ENCODE measurements around the gene NAPSA.

The NAPSA gene

DNA sequence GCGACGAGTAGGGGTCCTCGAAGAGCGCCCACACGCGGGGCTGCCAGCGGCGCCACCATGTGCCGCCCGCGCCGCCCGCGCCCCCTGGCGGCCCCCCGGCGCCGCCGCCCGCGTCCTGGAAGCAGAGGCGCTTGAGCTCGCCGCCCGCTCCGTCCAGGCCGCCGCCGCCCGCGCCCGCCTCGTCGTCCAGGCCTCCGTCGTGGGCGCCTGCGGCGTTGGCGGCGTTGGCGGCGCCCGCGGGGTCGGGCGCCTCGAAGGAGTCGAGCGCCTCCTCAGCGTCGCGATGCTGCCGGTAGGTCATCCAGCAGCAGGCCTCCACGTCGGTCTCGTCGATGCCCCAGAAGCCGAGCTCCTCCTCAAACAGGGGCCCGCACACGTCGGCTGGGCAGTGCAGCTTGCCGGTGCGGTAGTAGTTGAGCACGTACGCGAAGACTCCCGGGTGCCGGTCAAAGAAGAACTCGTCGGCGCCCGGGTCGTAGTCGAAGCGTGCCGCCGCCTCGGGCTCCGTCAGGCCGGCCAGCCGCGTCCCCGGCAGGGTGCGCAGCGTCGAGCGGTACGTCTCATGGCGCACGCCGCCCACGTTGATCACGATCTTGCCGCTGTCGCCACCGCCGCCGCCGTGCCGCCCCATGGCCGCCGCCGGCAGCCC, 37.1 kb downstream of the NAPSA start:
- TF ChIP-seq, protein P1, sequence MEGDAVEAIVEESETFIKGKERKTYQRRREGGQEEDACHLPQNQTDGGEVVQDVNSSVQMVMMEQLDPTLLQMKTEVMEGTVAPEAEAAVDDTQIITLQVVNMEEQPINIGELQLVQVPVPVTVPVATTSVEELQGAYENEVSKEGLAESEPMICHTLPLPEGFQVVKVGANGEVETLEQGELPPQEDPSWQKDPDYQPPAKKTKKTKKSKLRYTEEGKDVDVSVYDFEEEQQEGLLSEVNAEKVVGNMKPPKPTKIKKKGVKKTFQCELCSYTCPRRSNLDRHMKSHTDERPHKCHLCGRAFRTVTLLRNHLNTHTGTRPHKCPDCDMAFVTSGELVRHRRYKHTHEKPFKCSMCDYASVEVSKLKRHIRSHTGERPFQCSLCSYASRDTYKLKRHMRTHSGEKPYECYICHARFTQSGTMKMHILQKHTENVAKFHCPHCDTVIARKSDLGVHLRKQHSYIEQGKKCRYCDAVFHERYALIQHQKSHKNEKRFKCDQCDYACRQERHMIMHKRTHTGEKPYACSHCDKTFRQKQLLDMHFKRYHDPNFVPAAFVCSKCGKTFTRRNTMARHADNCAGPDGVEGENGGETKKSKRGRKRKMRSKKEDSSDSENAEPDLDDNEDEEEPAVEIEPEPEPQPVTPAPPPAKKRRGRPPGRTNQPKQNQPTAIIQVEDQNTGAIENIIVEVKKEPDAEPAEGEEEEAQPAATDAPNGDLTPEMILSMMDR (IDR thresholded peaks at IDR 0.05; ENCODE audit: control insufficient read depth, extremely low read depth, insufficient read depth), result peak; percentile 34
- no peak for DNase-seq (ENCODE audit: low read depth)
- H3K4me3 ChIP-seq (ENCODE audit: low read depth, low read length), result peak overlapping the region; percentile 49

DNA sequence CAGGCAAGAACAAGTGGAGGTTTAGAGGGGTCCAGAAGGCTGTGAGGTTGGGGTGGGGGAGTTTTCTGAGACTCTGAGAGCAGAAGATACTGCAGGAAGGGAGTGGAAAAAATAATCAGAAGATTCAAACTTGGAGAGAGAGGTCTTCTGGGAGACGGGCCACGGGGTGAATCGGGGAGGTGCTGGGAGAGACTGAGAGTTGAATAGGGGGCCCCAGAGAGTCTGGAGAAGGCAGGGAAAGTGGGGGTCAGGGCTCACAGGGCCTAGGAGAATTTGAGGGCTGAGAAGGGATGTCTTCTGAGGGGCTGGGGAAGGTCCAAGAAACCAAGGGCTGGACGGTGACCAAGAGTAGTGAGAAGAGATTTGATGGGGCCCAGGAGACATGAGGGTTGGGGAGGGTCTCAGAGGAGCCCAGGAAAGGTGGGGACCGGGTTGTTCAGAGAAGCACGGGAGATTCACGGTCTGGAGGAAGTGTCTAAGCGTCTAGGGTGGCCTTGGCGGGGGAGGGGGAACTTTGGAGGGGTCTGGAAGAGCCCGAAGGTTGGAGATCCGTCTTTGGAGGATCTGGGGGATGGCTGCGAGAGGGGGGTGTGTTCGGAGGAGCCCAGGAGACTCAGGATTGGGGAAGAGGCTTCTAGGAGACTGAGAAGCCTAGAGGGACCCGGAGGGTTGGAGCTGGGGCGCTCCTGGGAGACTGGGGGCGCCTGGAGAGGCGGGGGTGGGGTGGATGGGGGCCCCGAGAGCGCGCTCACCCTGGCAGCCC, 37.8 kb downstream of the NAPSA start:
- TF ChIP-seq, protein P1 (IDR thresholded peaks at IDR 0.05; ENCODE audit: control insufficient read depth, extremely low read depth, insufficient read depth), result no peak
- no peak for DNase-seq (ENCODE audit: low read depth)
- H3K4me3 ChIP-seq (ENCODE audit: low read depth, low read length), result no peak overlapping the region

DNA sequence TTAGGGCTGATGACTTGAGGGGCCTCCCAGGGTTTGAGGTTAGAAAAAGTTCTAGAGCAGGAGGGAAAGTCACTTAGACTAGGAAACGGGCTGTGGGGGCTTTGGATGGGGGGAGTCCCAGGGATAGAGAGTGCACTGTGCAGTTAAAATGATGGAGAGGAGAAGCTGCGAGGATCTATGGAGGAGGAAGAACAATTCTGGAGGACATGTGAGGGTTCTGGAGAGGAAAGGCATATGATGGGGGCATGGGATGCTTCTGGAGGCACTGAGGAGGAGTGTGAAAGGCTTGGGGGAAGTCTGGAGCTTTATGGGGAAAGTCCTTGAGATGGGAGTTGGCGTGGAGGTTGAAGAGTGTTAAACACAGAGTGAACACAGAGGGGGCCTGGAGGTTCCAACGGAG, 38.4 kb downstream of the NAPSA start:
- no peak for DNase-seq (ENCODE audit: low read depth)
- no peak overlapping the region for H3K4me3 ChIP-seq (ENCODE audit: low read depth, low read length)
- TF ChIP-seq, protein P1 (IDR thresholded peaks at IDR 0.05; ENCODE audit: control insufficient read depth, extremely low read depth, insufficient read depth), result no peak

DNA sequence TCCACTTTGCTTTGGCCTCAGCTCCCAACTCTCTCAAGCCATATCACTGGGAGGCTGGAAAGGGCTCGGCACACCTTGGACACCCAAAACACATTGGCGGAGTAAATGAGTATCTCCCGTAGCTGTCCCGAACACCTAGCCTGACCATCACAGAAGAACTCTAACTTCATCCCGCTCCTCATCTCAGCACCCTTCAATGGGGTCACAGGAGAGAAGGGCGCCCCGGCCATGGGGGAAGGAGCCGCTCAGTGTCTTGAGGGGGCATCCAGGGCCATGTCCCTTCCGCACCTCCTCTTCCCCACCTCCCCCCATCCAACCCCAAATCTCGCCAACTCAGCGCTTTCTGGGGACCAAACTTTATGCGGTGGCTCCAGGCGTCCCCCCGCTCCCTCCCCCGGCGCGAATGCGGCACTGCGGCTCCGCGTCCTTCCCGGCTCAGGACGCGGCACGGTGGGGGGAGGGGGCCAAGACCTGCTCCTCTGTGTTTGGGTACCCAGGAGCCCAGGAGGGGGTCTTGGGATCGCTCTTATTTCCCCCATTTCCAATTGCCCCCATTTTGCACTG, 39.3 kb downstream of the NAPSA start:
- H3K4me3 ChIP-seq (ENCODE audit: low read depth, low read length), result no peak overlapping the region; the same call in 1 of the 2 replicates
- TF ChIP-seq, protein P1 (IDR thresholded peaks at IDR 0.05; ENCODE audit: control insufficient read depth, extremely low read depth, insufficient read depth), result no peak
- no peak for DNase-seq (ENCODE audit: low read depth)

DNA sequence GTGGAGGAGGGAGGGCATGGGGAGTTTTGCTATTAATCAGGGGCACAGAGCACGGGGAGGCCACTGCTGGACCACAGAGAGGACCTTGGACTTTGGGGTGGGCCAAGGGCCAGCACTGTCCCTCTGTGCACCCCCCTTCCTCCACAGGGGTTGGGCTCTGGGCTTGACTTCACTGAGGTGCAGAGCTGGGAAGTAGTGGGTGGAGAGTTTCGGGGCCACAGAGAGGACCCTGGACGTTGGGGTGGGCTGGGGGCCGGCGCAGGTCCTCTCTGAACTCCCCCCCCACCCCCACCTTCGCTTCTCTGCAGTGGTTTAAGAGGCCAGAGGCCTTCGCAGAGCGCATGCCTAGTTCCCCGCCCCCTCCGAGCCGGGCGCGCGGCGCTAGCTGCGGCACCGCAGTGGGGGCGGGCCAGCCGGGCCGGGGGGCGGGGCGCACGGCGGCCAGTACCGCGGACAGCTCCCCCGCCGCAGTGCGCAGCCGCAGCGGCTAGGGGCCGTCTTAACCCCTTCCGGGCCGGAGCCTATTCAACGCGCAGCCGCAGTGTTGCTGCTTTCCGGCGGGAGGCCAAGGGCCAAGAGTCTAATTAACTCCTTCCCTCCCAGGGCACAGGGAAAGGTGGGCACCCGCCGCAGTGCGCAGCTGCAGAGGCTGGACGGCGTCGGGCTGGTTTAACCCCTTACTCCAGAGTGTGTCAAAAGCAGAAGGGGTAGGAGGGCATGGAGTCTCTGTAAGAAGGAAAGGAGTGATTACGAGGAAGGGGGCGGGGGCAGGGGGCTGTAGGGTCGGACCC, 39.9 kb downstream of the NAPSA start:
- TF ChIP-seq, protein P1 (IDR thresholded peaks at IDR 0.05; ENCODE audit: control insufficient read depth, extremely low read depth, insufficient read depth), result no peak
- DNase-seq (ENCODE audit: low read depth), result no peak

DNA sequence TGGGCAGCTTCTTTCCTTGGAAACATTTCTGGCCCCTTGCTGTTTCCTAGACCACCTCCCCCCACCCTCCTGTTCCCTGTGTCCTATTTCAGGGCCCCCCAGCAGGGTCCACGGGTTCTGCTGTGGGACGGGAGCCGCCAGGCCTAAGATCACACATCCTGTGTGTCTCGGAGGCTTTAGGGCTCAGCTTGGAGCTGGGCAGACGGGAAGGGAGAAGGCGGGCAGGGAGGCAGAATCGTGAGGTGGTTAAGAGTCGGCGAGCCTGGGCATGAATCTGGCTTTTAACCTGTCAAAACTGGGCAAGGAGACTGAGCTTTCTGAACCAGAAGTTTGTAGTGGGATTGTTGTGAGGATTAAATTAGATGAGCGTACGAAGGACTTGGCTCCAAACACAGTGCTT, 41.1 kb downstream of the NAPSA start:
- TF ChIP-seq, protein P1 (IDR thresholded peaks at IDR 0.05; ENCODE audit: control insufficient read depth, extremely low read depth, insufficient read depth), result no peak
- H3K4me3 ChIP-seq (ENCODE audit: low read depth, low read length), result no peak overlapping the region
- no peak for DNase-seq (ENCODE audit: low read depth)

More for the DNA sequence above, 39.9 kb downstream of the NAPSA start:
- H3K4me3 ChIP-seq (ENCODE audit: low read depth, low read length), result no peak overlapping the region; the same call in 1 of the 2 replicates

Data from LNCaP clone FGC (cell line).